HG03108 (cell line): Measurements from ENCODE around the gene TBX6.

Experiments
- ATAC-seq: cut with Tn5 transposase; IDR thresholded peaks from one replicate; pipeline ENCODE4 v1.9.1; 2021; ENCODE audit warnings: moderate library complexity; ENCODE audit not compliant: unreplicated experiment

The TBX6 gene

GRCh38 chr16:30114411-30114810, 22.7 kb upstream of the TBX6 start:
- no peak for ATAC-seq

- ATAC-seq = no peak
Measured at GRCh38 chr16:30113711-30114333, 22.1 kb upstream of the TBX6 start.

DNA sequence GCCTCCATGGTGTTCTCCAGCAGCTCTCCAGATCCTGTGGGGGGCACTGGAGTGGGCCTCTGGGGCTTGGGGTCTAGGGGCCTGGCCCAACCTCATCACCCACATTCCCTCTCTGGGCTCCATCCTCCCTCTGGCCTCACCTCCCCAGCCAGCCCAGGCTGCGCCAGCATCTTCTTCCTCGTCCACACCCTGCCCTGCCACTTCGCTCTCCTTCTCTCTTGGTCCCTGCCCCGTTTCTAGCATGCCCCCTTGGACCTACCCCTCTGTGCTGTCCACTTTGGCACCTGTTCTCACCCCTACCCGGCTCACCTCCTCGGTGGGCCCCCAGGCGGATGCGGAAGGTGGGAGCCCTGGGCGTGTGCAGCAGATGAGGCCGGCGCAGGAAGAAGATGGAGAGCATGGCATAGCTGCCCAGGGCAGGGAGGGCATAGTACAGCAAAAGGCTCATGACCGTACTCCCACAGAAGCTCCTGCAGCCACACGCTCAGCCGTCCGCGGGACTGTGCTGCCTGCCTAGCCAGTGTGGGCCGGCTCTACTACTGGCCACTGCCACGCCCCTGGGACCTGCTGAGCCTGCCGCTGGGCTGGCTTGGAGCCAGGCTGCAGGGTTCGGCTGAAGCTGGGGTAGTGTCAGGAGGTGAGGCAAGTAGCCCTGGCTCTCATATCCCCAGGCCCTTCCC, 21.4 kb upstream of the TBX6 start, which contains the start of gene GDPD3:
TSS of gene GDPD3 (minus strand) at position 507 of the 680 bp plus-strand sequence. CDS start at position 448, 59 bp downstream.
- no peak for ATAC-seq

DNA sequence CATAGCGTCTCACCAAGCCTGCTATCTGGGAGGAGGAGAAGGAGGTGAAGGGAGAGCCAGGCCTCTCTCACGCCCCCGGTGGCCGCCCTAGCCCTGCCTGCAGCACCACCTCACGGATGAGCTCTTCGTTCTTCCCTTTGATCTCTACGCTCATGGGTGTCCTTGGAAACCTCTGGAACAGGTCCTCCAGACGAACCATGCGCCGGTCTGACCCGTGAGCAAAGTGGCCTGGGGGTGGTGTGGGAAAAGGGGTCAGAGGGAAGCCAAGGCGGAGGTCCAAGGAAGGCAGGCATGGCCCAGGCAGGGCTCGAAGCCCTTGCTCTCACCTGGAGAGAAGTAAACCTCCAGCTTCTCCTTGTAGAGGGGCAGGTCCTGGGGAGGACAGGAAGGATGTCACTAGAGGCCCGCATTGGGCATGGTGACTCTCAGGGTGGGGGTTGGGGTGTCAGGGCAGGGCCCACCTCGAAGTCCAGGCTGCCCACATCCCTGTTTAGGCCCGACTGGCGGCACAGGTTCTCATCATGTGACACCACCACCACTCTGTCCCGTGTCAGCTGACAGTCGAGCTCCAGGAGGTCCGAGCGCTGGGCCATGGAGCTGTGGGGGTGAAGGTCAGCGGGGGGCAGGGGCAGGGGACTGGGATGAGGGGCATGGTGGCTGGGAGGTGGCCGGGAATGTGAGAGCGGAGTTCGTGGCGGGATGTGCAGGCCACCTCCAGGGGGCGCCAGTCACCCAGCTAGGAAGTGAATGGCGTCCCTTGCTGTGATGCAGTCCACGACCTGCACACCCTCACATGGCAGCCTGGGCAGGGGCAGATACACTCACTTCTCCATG, 20.7 kb upstream of the TBX6 start:
- ATAC-seq = no peak

GRCh38 chr16:30110661-30111060, 18.9 kb upstream of the TBX6 start:
- ATAC-seq = no peak

- ATAC-seq = no peak
Measured at GRCh38 chr16:30108059-30108850, 16.5 kb upstream of the TBX6 start.

GRCh38 chr16:30104492-30104891, 12.8 kb upstream of the TBX6 start:
- ATAC-seq = no peak

GRCh38 chr16:30104090-30104489, 12.4 kb upstream of the TBX6 start:
- ATAC-seq = no peak

DNA sequence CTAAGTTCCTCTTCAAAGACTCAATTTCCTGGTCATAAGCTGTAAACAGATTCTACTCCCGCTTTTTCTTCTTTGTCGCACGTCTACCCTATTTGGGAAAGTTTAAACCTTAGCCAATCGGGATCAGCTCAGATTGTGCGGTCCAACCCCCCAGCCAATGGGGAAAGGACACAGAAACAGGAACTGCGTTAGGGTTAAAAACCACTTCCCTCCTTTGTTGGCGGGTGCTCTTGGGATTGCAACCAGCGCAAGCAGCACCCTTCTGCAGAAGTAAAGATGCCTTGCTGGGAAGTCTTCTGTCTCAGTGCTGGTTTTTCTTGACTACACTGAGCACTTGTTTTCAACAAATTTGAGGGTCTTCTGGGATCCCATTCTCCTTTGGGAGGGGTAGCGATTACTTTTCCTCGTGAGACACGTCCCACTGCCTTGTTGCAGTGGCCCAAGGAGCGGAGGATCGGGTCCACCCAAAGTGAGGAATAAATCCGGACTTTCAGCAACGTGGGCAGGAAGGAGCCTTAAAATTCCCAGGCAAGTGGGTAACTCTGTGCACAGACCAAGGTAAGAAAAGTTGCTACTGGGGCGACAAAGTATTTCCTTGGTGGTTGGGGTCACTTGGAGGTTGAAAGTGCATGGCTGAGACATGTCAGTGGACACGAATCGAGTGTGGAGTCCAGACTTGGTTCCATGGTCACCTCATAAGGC, 5.3 kb upstream of the TBX6 start:
- ATAC-seq = no peak

DNA sequence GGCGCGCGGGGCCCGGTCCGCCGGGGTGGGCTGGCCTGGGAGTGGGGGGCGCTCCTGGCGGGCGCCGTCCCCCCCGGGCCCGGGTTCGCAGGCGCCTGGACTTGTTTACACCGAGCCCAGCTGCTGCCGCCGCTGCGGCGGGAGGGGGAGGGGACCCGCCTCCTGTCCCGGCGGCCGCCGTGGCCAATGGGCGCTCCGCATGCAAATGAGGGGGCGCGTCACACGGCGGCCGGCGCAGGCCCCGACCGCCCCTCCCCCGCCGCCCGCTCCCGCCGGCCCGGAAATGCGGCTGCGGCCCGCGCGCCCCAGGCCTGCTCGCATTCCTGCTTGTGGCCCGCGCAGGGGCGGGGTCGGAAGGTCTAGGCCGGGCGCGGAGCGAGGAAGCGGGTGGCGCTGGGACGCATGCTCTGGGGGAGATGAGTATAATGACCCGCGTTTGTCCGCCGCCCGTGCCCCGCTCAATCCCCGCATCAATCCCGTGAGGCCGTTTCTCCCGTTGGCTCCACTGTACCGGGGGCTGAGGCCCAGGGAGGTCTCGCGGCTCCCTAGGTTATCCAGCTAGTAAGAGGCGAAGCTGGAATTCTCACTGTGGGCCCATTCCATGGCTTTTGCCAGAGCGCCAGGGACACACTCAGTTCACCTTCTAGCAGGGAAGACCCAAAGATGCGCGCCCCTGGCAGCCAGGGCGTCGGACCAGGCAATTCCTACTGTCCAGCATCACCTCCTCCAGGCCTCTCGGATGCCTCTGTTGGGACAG, 4.6 kb upstream of the TBX6 start, which contains the start of gene YPEL3:
TSS of gene YPEL3 (minus strand) at position 109 of the 757 bp plus-strand sequence. CDS start 731 bp downstream, outside the sequence.
- peak; percentile 41 for ATAC-seq

DNA sequence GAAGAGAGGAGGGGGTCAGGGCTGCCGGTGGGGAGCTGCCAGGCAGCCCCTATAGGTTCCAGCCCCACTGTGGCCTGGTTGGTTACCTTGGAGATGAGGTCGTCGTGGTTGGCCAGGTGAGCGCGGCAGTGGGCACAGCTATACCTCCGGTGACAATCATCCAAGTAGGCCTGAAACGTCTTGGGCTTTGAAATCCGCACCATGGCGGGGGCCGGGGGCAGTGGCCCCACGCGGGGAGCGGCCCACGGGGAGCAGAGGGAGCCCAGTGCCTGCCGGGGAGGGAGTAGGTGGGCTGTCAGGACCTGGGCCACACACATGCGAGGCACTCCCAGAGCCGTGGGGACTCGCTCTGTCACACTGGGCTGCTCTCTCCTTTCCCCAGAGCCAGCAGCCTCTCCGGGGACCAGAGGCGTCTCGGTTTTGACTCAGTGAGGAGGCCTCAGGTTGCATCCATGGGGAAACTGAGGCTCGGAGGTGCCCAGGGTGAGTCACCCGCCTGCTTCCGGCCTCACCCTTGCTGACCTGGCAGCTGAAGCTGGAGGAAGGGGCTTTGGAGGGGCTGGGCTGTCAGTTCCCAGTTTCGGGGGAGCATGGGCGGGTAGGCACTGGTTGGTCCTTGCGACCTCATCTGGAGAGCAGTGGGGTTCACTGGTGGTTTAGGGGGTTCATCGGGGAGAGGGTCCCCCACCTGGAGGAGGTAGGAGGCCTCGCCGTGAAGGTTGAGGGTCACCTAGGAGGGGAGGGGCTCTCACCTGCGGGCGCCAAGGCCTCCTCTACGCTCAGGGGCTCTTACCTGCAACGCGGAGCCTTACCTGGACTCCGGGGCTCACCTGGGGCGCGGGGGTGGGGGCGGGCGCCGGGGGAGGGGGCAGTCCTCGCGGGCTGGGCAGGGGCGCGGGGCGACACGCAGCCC, 3.7 kb upstream of the TBX6 start:
- ATAC-seq = no peak

- no peak for ATAC-seq
Measured at GRCh38 chr16:30094541-30095165, 2.9 kb upstream of the TBX6 start.

GRCh38 chr16:30092373-30093010, 768 bp upstream of the TBX6 start:
- peak; percentile 43 for ATAC-seq

DNA sequence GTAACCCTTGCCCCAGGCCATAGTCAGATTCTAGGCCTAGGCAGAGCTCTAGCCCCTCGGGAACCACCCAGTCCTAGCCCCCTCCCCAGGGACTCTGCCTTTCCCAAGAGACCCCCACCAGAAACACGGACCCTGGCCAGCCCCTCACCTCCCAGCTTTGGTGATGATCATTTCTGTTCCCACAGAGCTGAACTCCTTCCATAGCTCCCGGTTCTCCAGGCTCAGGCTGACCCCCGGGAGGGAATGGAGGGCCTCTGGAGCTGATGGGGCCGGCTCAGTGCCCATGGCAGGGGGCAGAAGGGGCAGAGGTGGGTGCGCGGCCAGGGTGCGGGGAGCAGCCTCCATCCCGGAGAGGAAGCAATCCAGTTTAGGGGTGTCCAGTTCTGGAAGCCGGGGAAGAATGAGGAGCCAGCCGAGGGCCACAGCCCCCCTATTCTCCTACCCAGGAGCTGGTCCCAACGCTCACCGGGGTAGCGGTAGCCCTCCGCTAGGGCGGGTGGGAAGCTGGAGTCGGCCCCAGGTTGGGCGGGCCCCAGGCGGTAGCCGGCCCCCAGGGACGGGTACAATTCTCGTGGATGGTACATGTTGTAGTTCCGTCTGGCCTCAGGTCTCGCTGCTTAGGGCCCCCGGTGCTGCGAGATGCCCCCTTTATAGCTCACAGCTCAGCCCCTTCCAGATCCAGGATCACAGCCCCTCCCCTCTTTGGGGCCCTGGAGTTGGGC, 953 bp downstream of the TBX6 start:
- no peak for ATAC-seq

- no peak for ATAC-seq
Measured at GRCh38 chr16:30088832-30089624, 2.7 kb downstream of the TBX6 start.

- no peak for ATAC-seq
Measured at GRCh38 chr16:30088237-30088831, 3.4 kb downstream of the TBX6 start.
